ENCODE measurements around the gene GLP2R. TPM values are rescaled to one million over a fixed set of nuclear protein-coding genes. Genes with fewer than 3 reads are reported as not detected.

The GLP2R gene
- total RNA-seq, 2 donors from 2014 or later, result not detected

- TF ChIP-seq, protein P1, sequence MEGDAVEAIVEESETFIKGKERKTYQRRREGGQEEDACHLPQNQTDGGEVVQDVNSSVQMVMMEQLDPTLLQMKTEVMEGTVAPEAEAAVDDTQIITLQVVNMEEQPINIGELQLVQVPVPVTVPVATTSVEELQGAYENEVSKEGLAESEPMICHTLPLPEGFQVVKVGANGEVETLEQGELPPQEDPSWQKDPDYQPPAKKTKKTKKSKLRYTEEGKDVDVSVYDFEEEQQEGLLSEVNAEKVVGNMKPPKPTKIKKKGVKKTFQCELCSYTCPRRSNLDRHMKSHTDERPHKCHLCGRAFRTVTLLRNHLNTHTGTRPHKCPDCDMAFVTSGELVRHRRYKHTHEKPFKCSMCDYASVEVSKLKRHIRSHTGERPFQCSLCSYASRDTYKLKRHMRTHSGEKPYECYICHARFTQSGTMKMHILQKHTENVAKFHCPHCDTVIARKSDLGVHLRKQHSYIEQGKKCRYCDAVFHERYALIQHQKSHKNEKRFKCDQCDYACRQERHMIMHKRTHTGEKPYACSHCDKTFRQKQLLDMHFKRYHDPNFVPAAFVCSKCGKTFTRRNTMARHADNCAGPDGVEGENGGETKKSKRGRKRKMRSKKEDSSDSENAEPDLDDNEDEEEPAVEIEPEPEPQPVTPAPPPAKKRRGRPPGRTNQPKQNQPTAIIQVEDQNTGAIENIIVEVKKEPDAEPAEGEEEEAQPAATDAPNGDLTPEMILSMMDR (conservative IDR thresholded peaks at IDR 0.05), result no peak
- Histone ChIP-seq H3K27me3 (ENCODE audit: control insufficient read depth, insufficient read depth, low read length, poor library complexity, severe bottlenecking) (no peaks in the 10 kb centered on the region), H3K9me3 (ENCODE audit: control insufficient read depth, low read length) (no peaks in the 10 kb centered on the region), H3K27ac (ENCODE audit: low read depth, low read length) (no peak overlapping the region), H3K9ac (ENCODE audit: extremely low read depth, low read length, poor library complexity, severe bottlenecking) (no peak overlapping the region), H3K4me1 (ENCODE audit: control insufficient read depth, insufficient read depth, low read length) (no peaks in the 10 kb centered on the region), H3K4me3 (ENCODE audit: low read length) (no peak overlapping the region), H3K36me3 (ENCODE audit: control insufficient read depth, insufficient read depth, low read length) (no peaks in the 10 kb centered on the region)
- peaks cover 3% of the 10 kb centered on the region for H3K36me3 Mint-ChIP-seq (ENCODE audit: low read depth)
- no peak overlapping the region for H3K4me3 Mint-ChIP-seq
- no peaks in the 10 kb centered on the region for H3K9me3 Mint-ChIP-seq
- H3K4me1 Mint-ChIP-seq, result no peaks in the 10 kb centered on the region
- no peaks in the 10 kb centered on the region for H3K27me3 Mint-ChIP-seq (ENCODE audit: insufficient read depth)
- 91 to 95% methylated on average over 19 to 21 of the region's 21 CpGs for WGBS, 2 experiments (ENCODE audit: insufficient coverage in 1 of 2, insufficient read length in 1 of 2)
- DNase-seq, result no peak
- H3K27ac Mint-ChIP-seq, result no peak overlapping the region
These were observed 100.6 kb downstream of the GLP2R start for GRCh38 chr17:9926150-9926804.

DNA sequence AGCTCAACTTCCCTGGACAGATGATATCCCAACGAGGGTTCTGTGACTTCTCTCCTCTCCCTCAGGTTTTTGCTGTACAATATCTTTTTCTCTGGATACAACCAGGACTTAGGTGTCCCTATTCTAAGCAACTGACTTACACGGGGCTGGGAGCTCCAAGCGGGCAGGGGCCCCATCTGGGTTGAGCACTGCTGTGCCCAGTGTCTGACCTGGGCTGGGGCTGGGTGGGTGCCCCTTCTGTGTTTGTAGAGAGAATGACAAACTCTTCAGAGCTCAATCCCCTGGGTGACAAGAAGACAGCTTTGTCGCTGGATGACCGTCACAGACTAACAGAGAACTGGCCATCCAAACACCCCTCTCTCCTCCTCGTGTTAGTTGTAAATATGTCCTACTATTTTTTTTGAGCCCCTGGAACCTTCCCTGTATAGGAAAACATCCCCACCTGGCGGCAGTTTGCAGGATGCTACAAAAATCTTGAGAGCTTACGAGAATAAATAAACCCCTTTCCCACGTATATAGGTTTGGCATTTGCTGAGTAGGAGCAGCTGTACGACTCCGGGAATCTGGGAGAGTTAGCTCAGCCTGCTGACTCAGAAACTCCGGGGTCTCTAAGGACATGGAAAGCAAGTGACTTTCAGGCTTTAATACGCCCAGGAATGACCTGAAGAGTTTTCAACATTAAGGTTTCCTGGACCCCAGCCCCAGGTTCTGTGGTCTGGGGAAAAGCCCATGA is 103.0 kb downstream of the GLP2R start:
- no peaks in the 10 kb centered on the region for H3K4me1 ChIP-seq (ENCODE audit: control insufficient read depth, insufficient read depth, low read length)
- no peak overlapping the region for H3K4me3 ChIP-seq (ENCODE audit: low read length)
- no peaks in the 10 kb centered on the region for H3K36me3 ChIP-seq (ENCODE audit: control insufficient read depth, insufficient read depth, low read length)
- Mint-ChIP-seq H3K4me1 (no peaks in the 10 kb centered on the region), H3K4me3 (no peak overlapping the region), H3K36me3 (ENCODE audit: low read depth) (no peaks in the 10 kb centered on the region), H3K27me3 (ENCODE audit: insufficient read depth) (no peaks in the 10 kb centered on the region), H3K9me3 (no peaks in the 10 kb centered on the region), H3K27ac (no peak overlapping the region)
- no peaks in the 10 kb centered on the region for H3K27me3 ChIP-seq (ENCODE audit: control insufficient read depth, insufficient read depth, low read length, poor library complexity, severe bottlenecking)
- H3K9ac ChIP-seq (ENCODE audit: extremely low read depth, low read length, poor library complexity, severe bottlenecking), result no peak overlapping the region
- TF ChIP-seq, protein P1 (conservative IDR thresholded peaks at IDR 0.05), result peak; percentile 81
- H3K9me3 ChIP-seq (ENCODE audit: control insufficient read depth, low read length), result no peaks in the 10 kb centered on the region
- WGBS, 2 experiments (ENCODE audit: insufficient coverage in 1 of 2, insufficient read length in 1 of 2), result 64 to 68% methylated on average over 8 to 13 of the region's 13 CpGs
- peak; percentile 91 for DNase-seq
- H3K27ac ChIP-seq (ENCODE audit: low read depth, low read length), result no peak overlapping the region

DNA sequence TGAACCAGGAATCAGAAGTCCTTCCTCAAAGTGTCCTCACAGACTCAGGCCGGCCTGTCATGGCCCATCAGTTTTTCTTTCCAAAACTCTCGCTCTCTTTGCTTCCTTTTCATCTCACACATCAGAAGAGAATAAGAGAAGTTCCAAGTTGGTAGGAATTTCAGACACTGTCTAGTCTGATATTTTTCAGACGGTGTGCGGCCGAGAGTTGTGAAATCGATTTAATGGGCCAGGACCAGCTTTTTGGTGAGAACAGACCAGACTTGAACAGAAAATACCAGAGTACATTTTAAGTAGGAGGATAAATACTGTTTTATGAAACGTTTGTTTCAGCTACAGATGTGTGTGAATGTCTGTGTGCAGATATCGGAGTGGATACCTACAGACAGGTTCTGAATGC is 104.1 kb downstream of the GLP2R start:
- TF ChIP-seq, protein P1 (conservative IDR thresholded peaks at IDR 0.05), result no peak
- Mint-ChIP-seq H3K4me3 (no peak overlapping the region), H3K4me1 (no peaks in the 10 kb centered on the region), H3K9me3 (no peaks in the 10 kb centered on the region), H3K27me3 (ENCODE audit: insufficient read depth) (no peaks in the 10 kb centered on the region), H3K27ac (no peak overlapping the region), H3K36me3 (ENCODE audit: low read depth) (no peaks in the 10 kb centered on the region)
- no peak for DNase-seq
- H3K27ac ChIP-seq (ENCODE audit: low read depth, low read length), result no peak overlapping the region
- H3K9me3 ChIP-seq (ENCODE audit: control insufficient read depth, low read length), result no peaks in the 10 kb centered on the region
- no peaks in the 10 kb centered on the region for H3K27me3 ChIP-seq (ENCODE audit: control insufficient read depth, insufficient read depth, low read length, poor library complexity, severe bottlenecking)
- H3K36me3 ChIP-seq (ENCODE audit: control insufficient read depth, insufficient read depth, low read length), result no peaks in the 10 kb centered on the region
- H3K4me1 ChIP-seq (ENCODE audit: control insufficient read depth, insufficient read depth, low read length), result no peaks in the 10 kb centered on the region
- no peak overlapping the region for H3K9ac ChIP-seq (ENCODE audit: extremely low read depth, low read length, poor library complexity, severe bottlenecking)
- 87 to 100% methylated on average over 6 to 8 of the region's 8 CpGs for WGBS, 2 experiments (ENCODE audit: insufficient coverage in 1 of 2, insufficient read length in 1 of 2)
- no peak overlapping the region for H3K4me3 ChIP-seq (ENCODE audit: low read length)
